GM23338 (cell line): ENCODE results near the gene GPR108.

Experiments
- CREB1 ChIP-seq: fragments of 250-450 bp; sonication (Bioruptor Pico); IDR thresholded peaks from 2 replicates; pipeline ENCODE4 v1.5.0; 2020; ENCODE audit warnings: low read depth, mild to moderate bottlenecking, moderate library complexity
- EZH2 ChIP-seq: fragments of 200-600 bp; sonication (generic); IDR thresholded peaks from one replicate; pipeline ENCODE4 v1.8.0; 2017; ENCODE audit warnings: antibody characterized with exemption, mild to moderate bottlenecking, low read depth; ENCODE audit not compliant: unreplicated experiment
- EZH2phosphoT487 ChIP-seq: fragments of 200-600 bp; sonication (generic); IDR thresholded peaks from one replicate; pipeline ENCODE4 v1.8.1; 2018; ENCODE audit warnings: antibody characterized with exemption; ENCODE audit not compliant: unreplicated experiment
- JUNB ChIP-seq: IDR thresholded peaks from one replicate; pipeline ENCODE4 v1.6.1; 2016; ENCODE audit warnings: antibody characterized with exemption; ENCODE audit not compliant: unreplicated experiment
- POLR2AphosphoS5 ChIP-seq: IDR thresholded peaks from 2 replicates; pipeline ENCODE4 v1.6.1; 2016; ENCODE audit warnings: antibody characterized with exemption, low read depth
- ZNF114 ChIP-seq: fragments of 250-450 bp; sonication (Bioruptor Pico); IDR thresholded peaks from 2 replicates; pipeline ENCODE4 v1.5.0; 2020; ENCODE audit warnings: mild to moderate bottlenecking, moderate library complexity
- TF ChIP-seq, protein P1 (sequence below): IDR thresholded peaks from one replicate; pipeline ENCODE4 v1.6.1; 2018; ENCODE audit warnings: antibody characterized with exemption; ENCODE audit not compliant: unreplicated experiment
- TF ChIP-seq, protein P2 (sequence below), 2 experiments: fragments of 200-600 bp in 1 of 2; sonication (generic) in 1 of 2; conservative IDR thresholded peaks; 2 replicates each; pipeline versions ENCODE4 v1.5.1 to v1.6.1; 2016 to 2017; ENCODE audit warnings: antibody characterized with exemption in 2 of 2, low read depth in 2 of 2, mild to moderate bottlenecking in 2 of 2, moderate library complexity in 1 of 2
- TF ChIP-seq, protein P3 (sequence below): IDR thresholded peaks from 2 replicates; pipeline ENCODE4 v1.6.1; 2016; ENCODE audit warnings: antibody characterized with exemption
- TF ChIP-seq, protein P4 (sequence below): fragments of 250-450 bp; sonication (Bioruptor Pico); IDR thresholded peaks from 2 replicates; pipeline ENCODE4 v1.5.0; 2020; ENCODE audit warnings: mild to moderate bottlenecking, moderate library complexity

DNA sequence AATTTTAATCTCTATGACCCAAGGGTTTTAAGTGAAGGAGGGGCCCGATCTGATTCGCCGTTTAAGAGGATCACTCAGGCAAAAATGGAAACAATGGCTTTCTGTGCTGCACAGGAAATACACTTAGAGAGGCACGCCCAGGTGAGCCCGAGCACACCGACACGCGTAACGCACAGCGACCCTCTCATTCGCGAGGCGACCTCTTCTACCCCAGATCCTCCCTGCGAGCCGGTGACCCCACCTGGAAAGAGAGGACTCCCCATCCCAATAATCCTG, 29.6 kb upstream of the GPR108 start:
- TF ChIP-seq, protein P1, sequence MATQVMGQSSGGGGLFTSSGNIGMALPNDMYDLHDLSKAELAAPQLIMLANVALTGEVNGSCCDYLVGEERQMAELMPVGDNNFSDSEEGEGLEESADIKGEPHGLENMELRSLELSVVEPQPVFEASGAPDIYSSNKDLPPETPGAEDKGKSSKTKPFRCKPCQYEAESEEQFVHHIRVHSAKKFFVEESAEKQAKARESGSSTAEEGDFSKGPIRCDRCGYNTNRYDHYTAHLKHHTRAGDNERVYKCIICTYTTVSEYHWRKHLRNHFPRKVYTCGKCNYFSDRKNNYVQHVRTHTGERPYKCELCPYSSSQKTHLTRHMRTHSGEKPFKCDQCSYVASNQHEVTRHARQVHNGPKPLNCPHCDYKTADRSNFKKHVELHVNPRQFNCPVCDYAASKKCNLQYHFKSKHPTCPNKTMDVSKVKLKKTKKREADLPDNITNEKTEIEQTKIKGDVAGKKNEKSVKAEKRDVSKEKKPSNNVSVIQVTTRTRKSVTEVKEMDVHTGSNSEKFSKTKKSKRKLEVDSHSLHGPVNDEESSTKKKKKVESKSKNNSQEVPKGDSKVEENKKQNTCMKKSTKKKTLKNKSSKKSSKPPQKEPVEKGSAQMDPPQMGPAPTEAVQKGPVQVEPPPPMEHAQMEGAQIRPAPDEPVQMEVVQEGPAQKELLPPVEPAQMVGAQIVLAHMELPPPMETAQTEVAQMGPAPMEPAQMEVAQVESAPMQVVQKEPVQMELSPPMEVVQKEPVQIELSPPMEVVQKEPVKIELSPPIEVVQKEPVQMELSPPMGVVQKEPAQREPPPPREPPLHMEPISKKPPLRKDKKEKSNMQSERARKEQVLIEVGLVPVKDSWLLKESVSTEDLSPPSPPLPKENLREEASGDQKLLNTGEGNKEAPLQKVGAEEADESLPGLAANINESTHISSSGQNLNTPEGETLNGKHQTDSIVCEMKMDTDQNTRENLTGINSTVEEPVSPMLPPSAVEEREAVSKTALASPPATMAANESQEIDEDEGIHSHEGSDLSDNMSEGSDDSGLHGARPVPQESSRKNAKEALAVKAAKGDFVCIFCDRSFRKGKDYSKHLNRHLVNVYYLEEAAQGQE: no peak
- TF ChIP-seq, protein P2, sequence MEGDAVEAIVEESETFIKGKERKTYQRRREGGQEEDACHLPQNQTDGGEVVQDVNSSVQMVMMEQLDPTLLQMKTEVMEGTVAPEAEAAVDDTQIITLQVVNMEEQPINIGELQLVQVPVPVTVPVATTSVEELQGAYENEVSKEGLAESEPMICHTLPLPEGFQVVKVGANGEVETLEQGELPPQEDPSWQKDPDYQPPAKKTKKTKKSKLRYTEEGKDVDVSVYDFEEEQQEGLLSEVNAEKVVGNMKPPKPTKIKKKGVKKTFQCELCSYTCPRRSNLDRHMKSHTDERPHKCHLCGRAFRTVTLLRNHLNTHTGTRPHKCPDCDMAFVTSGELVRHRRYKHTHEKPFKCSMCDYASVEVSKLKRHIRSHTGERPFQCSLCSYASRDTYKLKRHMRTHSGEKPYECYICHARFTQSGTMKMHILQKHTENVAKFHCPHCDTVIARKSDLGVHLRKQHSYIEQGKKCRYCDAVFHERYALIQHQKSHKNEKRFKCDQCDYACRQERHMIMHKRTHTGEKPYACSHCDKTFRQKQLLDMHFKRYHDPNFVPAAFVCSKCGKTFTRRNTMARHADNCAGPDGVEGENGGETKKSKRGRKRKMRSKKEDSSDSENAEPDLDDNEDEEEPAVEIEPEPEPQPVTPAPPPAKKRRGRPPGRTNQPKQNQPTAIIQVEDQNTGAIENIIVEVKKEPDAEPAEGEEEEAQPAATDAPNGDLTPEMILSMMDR (conservative IDR thresholded peaks at IDR 0.05; ENCODE audit: low read depth in 2 of 2): no peak
- TF ChIP-seq EZH2phosphoT487 (no peak), POLR2AphosphoS5 (no peak), EZH2 (no peak), CREB1 (CRISPR knock-in tag) (no peak), ZNF114 (CRISPR knock-in tag) (no peak), JUNB (no peak)
- TF ChIP-seq, protein P3, sequence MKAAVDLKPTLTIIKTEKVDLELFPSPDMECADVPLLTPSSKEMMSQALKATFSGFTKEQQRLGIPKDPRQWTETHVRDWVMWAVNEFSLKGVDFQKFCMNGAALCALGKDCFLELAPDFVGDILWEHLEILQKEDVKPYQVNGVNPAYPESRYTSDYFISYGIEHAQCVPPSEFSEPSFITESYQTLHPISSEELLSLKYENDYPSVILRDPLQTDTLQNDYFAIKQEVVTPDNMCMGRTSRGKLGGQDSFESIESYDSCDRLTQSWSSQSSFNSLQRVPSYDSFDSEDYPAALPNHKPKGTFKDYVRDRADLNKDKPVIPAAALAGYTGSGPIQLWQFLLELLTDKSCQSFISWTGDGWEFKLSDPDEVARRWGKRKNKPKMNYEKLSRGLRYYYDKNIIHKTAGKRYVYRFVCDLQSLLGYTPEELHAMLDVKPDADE: no peak
- TF ChIP-seq, protein P4, sequence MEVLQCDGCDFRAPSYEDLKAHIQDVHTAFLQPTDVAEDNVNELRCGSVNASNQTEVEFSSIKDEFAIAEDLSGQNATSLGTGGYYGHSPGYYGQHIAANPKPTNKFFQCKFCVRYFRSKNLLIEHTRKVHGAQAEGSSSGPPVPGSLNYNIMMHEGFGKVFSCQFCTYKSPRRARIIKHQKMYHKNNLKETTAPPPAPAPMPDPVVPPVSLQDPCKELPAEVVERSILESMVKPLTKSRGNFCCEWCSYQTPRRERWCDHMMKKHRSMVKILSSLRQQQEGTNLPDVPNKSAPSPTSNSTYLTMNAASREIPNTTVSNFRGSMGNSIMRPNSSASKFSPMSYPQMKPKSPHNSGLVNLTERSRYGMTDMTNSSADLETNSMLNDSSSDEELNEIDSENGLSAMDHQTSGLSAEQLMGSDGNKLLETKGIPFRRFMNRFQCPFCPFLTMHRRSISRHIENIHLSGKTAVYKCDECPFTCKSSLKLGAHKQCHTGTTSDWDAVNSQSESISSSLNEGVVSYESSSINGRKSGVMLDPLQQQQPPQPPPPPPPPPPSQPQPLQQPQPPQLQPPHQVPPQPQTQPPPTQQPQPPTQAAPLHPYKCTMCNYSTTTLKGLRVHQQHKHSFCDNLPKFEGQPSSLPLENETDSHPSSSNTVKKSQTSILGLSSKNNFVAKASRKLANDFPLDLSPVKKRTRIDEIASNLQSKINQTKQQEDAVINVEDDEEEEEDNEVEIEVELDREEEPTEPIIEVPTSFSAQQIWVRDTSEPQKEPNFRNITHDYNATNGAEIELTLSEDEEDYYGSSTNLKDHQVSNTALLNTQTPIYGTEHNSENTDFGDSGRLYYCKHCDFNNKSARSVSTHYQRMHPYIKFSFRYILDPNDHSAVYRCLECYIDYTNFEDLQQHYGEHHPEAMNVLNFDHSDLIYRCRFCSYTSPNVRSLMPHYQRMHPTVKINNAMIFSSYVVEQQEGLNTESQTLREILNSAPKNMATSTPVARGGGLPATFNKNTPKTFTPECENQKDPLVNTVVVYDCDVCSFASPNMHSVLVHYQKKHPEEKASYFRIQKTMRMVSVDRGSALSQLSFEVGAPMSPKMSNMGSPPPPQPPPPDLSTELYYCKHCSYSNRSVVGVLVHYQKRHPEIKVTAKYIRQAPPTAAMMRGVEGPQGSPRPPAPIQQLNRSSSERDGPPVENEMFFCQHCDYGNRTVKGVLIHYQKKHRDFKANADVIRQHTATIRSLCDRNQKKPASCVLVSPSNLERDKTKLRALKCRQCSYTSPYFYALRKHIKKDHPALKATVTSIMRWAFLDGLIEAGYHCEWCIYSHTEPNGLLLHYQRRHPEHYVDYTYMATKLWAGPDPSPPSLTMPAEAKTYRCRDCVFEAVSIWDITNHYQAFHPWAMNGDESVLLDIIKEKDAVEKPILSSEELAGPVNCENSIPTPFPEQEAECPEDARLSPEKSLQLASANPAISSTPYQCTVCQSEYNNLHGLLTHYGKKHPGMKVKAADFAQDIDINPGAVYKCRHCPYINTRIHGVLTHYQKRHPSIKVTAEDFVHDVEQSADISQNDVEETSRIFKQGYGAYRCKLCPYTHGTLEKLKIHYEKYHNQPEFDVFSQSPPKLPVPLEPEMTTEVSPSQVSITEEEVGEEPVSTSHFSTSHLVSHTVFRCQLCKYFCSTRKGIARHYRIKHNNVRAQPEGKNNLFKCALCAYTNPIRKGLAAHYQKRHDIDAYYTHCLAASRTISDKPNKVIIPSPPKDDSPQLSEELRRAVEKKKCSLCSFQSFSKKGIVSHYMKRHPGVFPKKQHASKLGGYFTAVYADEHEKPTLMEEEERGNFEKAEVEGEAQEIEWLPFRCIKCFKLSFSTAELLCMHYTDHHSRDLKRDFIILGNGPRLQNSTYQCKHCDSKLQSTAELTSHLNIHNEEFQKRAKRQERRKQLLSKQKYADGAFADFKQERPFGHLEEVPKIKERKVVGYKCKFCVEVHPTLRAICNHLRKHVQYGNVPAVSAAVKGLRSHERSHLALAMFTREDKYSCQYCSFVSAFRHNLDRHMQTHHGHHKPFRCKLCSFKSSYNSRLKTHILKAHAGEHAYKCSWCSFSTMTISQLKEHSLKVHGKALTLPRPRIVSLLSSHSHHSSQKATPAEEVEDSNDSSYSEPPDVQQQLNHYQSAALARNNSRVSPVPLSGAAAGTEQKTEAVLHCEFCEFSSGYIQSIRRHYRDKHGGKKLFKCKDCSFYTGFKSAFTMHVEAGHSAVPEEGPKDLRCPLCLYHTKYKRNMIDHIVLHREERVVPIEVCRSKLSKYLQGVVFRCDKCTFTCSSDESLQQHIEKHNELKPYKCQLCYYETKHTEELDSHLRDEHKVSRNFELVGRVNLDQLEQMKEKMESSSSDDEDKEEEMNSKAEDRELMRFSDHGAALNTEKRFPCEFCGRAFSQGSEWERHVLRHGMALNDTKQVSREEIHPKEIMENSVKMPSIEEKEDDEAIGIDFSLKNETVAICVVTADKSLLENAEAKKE (CRISPR knock-in tag): no peak
